ENCODE data around the gene RNF227. TPM values are rescaled to one million over a fixed set of nuclear protein-coding genes. Genes with fewer than 3 reads are reported as not detected.

Gene RNF227
- total RNA-seq, 1 donor from 2014 or later: 8.0 TPM

- H3K4me3 ChIP-seq: peak overlapping the region; percentile 88
- peaks cover 20% of the 10 kb centered on the region for H3K36me3 ChIP-seq
- peaks cover 51% of the 10 kb centered on the region for H3K4me1 ChIP-seq
- ATAC-seq (no peak), DNase-seq (no peak)
- intact Hi-C loops (cut with DNase I): no loop called here
- peak overlapping the region; percentile 90 for H3K27ac ChIP-seq
- no peaks in the 10 kb centered on the region for H3K9me3 ChIP-seq
- no peak for TF ChIP-seq CTCF (IDR thresholded peaks at IDR 0.05)
- no peaks in the 10 kb centered on the region for H3K27me3 ChIP-seq
Observed at GRCh38 chr17:7887038-7887481, 29.0 kb downstream of the RNF227 start.

- Histone ChIP-seq H3K4me1 (peaks cover 53% of the 10 kb centered on the region), H3K27ac (peak overlapping the region; percentile 90), H3K9me3 (no peaks in the 10 kb centered on the region), H3K36me3 (peaks cover 13% of the 10 kb centered on the region), H3K4me3 (peak overlapping the region; percentile 88), H3K27me3 (no peaks in the 10 kb centered on the region)
- intact Hi-C loops (cut with DNase I): no loop called here
- no peak for TF ChIP-seq CTCF (IDR thresholded peaks at IDR 0.05)
- DNase-seq (no peak), ATAC-seq (no peak)
Observed at GRCh38 chr17:7886227-7887037, 29.7 kb downstream of the RNF227 start.

GRCh38 chr17:7885367-7886226 lies 30.5 kb downstream of the RNF227 start:
- intact Hi-C loops (cut with DNase I): no loop called here
- TF ChIP-seq CTCF (IDR thresholded peaks at IDR 0.05): no peak
- Histone ChIP-seq H3K27ac (peak overlapping the region; percentile 90), H3K4me3 (peak overlapping the region; percentile 88), H3K4me1 (peaks cover 60% of the 10 kb centered on the region), H3K27me3 (no peaks in the 10 kb centered on the region), H3K9me3 (no peaks in the 10 kb centered on the region), H3K36me3 (peaks cover 5% of the 10 kb centered on the region)
- ATAC-seq: peak; percentile 4
- peak; percentile 81 for DNase-seq

- Histone ChIP-seq H3K27ac (peak overlapping the region; percentile 90), H3K4me3 (peak overlapping the region; percentile 88), H3K27me3 (no peaks in the 10 kb centered on the region), H3K36me3 (peaks cover 2% of the 10 kb centered on the region), H3K9me3 (no peaks in the 10 kb centered on the region), H3K4me1 (peaks cover 62% of the 10 kb centered on the region)
- TF ChIP-seq CTCF (IDR thresholded peaks at IDR 0.05): no peak
- ATAC-seq: peak; percentile 4
- intact Hi-C loops (cut with DNase I): no loop called here
- DNase-seq: peak; percentile 77
Observed at GRCh38 chr17:7884581-7885366, 31.3 kb downstream of the RNF227 start.

GRCh38 chr17:7883781-7884386 lies 32.2 kb downstream of the RNF227 start:
- Histone ChIP-seq H3K9me3 (no peaks in the 10 kb centered on the region), H3K27me3 (no peaks in the 10 kb centered on the region), H3K4me1 (peaks cover 53% of the 10 kb centered on the region), H3K27ac (peak overlapping the region; percentile 63), H3K4me3 (peak overlapping the region; percentile 40), H3K36me3 (peaks cover 10% of the 10 kb centered on the region)
- TF ChIP-seq CTCF (IDR thresholded peaks at IDR 0.05): no peak
- intact Hi-C loops (cut with DNase I): no loop called here
- DNase-seq: no peak
- no peak for ATAC-seq

All from upper lobe of right lung (tissue), 1 donor.